ENCODE results near the gene ZBTB38.

The ZBTB38 gene

GRCh38 chr3:141386611-141387111, 18.4 kb downstream of the ZBTB38 start:
- DNase-seq (ENCODE audit: low read depth in 4 of 4, low spot score in 1 of 4): no peak

GRCh38 chr3:141387516-141387915, 19.2 kb downstream of the ZBTB38 start:
- DNase-seq (ENCODE audit: low read depth in 4 of 4, low spot score in 1 of 4): no peak

DNA sequence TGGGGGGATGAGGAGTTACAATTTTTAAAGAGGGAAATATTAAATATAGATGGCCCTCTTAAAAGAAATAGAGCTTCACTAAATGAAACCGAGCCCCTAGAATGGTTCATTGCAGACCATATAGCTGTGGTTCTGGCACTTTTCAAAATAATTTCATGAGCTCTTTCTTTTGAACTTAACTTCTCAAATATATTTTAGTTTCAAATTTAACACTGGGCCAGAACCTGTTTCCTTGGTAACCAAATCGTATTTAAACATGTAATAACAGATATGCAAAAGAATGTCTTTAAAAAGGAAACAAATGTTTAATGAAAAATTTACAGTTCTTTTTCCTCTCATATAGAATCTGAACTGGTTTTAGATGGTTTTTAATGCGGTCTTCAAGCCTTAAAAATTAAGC, 20.1 kb downstream of the ZBTB38 start:
- DNase-seq (ENCODE audit: low read depth in 4 of 4, low spot score in 1 of 4): no peak

DNA sequence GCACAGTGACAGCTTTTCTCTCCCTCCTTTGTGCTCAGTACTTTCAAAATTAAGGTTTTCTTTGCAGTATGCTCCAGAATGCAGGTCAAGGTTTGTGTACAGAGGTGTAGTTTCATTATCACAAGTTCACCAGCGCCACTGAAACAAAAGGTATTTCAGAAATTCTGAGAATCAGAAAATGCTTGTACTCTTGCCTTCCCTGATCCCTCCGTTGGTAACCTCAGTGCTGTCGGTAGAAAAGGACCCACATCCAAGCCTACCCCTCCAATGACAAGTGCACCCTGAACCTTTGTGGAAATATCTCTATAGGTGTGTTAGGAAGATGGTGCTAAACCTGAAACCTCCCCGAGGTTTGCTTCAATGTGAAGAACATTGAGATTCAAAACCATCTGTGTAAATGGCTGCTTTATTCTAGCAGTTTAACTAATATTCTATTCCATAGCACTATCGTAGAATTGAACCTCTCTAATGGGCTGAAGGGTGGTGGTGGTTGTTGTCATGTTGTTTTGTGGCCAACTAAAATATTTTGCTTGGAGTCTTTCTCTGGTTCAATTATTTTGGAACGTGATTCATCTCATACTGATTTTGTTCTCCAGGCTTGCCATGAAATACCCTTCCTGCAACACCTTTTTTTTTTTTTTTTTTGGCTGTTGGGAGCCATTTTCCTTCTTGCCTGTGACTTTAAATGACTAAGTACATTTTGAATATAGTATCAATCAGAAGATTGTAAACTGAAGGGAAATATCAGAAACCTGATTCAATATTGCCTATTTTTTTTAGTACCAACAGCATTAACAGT, 20.7 kb downstream of the ZBTB38 start:
- no peak for DNase-seq (ENCODE audit: low read depth in 4 of 4, low spot score in 1 of 4)

- no peak for DNase-seq (ENCODE audit: low read depth in 4 of 4, low spot score in 1 of 4)
Observed at GRCh38 chr3:141389703-141390102, 21.4 kb downstream of the ZBTB38 start.

DNA sequence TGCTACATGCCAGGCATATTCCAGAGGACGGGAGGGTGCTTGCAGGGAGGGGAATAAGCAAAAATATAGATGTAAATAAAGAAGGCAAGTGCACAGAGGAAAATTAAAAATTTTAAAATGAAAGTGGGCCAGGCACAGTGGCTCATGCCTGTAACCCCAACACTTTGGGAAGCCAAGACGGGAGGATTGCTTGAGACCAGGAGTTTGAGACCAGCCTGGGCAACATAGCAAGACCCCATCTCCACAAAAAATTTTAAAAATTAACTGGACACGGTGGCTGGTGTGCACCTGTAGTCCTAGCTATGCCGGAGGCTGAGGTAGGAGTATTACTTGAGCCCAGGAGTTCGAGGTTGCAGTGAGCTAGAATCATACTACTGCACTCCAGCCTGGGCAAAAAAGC, 22.4 kb downstream of the ZBTB38 start:
- DNase-seq (ENCODE audit: low read depth in 4 of 4, low spot score in 1 of 4): no peak

- DNase-seq (ENCODE audit: low read depth in 4 of 4, low spot score in 1 of 4): no peak
Observed at GRCh38 chr3:141391298-141391990, 23.1 kb downstream of the ZBTB38 start.

- no peak for DNase-seq (ENCODE audit: low read depth in 4 of 4, low spot score in 1 of 4)
Observed at GRCh38 chr3:141391991-141392316, 23.6 kb downstream of the ZBTB38 start.

GRCh38 chr3:141392416-141392815, 24.1 kb downstream of the ZBTB38 start:
- no peak for DNase-seq (ENCODE audit: low read depth in 4 of 4, low spot score in 1 of 4)

GRCh38 chr3:141392897-141393734, 24.8 kb downstream of the ZBTB38 start:
- no peak for DNase-seq (ENCODE audit: low read depth in 4 of 4, low spot score in 1 of 4)

DNA sequence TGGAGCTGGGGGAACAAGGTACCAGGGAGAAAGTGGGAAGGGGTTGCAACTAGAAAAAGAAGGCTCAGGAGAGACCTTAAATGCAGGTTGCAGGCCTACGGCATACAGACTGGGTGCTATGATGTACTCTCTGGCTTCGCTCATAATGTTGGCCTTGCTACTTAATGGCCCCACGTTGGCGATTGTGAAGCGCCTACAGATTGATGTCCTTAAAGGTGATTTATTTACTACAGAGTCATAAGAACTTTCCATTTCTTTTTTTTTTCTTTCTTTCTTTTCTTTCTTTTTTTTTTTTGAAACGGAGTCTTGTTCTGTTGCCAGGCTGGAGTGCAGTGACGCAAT, 25.4 kb downstream of the ZBTB38 start:
- DNase-seq (ENCODE audit: low read depth in 4 of 4, low spot score in 1 of 4): no peak

GRCh38 chr3:141394560-141394959, 26.3 kb downstream of the ZBTB38 start:
- DNase-seq (ENCODE audit: low read depth in 4 of 4, low spot score in 1 of 4): no peak

- DNase-seq (ENCODE audit: low read depth in 4 of 4, low spot score in 1 of 4): no peak
Observed at GRCh38 chr3:141395005-141395589, 26.8 kb downstream of the ZBTB38 start.

DNA sequence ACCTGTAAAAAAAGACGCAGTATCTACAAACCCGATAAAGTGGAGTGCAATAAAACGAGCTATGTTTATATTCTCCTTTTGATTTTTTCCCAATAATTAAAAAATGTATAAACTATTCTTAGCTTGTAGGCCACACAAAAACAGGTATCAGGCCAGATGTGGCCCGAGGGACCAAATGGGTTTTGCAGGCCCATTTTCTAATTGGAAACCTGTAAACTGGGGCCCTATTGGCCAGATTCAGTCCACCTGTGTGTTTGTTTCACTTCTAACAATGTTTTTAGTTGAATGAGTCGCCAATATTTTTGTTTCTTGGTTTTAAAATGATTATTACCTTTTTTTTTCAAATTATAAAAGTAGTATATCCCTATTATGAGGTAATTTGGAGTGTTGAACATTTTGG, 29.7 kb downstream of the ZBTB38 start:
- no peak for DNase-seq (ENCODE audit: low read depth in 4 of 4, low spot score in 1 of 4)

DNA sequence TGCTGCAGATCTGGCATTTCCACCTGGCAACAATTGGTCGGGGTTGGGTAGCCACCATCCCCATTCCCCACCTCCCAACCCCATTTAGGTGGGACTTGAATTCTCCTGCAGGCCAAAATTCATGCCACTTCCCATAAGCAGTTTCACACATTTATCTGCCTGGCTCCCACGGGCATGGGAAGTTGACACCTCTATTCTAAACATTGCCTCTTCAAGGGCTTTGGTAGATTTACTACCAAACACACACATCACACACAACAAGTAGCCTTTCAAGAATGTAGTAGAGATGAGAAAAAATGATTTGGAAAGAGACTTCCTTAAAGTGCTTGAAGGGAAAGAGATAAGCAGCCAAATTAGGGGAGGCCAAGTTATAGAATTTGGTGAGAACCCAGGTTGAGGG, 30.9 kb downstream of the ZBTB38 start:
- no peak for DNase-seq (ENCODE audit: low read depth in 4 of 4, low spot score in 1 of 4)

GRCh38 chr3:141400073-141400971, 32.0 kb downstream of the ZBTB38 start:
- DNase-seq (ENCODE audit: low read depth in 4 of 4, low spot score in 1 of 4): no peak

DNA sequence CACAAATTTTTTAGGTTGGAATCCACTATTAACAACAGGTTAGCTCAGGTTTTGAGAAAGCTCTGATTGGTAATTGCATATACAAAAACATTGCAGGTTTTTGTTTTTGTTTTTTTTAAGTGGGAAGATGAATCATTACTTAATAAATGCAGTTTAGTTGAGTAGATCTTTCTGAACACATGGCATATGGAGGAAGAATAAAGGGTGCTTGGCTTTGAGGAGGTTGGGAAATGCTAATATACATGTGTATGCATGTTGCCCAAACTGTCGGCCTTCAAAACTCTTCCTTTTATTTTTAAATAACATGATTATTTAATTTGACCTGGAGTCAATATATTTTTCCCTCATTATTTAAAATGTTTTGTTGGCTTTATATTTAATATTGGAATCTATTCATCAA, 32.8 kb downstream of the ZBTB38 start:
- no peak for DNase-seq (ENCODE audit: low read depth in 4 of 4, low spot score in 1 of 4)

DNA sequence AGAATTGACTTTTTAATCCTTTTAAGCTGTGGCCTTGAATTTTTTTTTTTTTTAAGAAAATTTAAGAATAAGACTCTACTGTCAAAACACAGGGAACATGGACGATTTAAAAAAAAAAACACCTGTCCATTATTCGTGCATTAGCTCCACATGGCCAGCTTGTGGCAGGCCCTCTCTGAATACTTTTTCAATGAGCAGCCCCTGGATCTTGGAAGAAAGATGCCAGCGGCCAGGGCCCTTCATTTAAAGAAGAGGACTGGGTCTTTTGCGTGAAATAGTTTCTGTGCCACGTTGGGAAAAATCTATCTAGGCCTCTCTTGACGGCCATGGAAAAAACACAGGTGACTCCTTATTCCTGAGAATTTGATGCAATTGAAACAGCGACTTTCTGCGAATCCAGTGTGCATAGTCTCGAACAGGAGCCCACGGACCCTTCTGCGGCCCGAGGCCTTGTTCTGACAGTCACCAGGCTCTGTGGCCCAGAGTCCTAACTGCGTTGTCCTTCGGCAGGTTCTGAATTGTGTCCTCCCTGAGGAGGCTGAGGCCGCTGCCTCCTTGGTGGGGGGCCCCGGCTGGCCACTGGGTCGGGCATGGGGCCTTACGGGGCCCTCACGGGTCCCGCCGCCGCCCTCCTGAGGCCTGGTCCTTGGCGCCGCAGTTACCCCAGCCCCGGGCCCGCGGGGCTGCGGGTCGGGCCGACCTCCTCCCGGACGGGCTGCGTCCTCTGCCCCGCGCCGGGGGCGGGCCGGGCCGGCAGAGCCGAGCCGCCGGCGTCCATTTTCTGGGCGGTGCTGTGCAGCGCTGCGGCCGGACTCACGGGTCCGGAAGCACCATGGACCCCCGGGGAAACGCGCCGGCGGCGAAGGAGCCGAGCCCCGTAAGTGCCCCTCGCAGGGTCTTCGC, 33.5 kb downstream of the ZBTB38 start:
- no peak for DNase-seq (ENCODE audit: low read depth in 4 of 4, low spot score in 1 of 4)

DNA sequence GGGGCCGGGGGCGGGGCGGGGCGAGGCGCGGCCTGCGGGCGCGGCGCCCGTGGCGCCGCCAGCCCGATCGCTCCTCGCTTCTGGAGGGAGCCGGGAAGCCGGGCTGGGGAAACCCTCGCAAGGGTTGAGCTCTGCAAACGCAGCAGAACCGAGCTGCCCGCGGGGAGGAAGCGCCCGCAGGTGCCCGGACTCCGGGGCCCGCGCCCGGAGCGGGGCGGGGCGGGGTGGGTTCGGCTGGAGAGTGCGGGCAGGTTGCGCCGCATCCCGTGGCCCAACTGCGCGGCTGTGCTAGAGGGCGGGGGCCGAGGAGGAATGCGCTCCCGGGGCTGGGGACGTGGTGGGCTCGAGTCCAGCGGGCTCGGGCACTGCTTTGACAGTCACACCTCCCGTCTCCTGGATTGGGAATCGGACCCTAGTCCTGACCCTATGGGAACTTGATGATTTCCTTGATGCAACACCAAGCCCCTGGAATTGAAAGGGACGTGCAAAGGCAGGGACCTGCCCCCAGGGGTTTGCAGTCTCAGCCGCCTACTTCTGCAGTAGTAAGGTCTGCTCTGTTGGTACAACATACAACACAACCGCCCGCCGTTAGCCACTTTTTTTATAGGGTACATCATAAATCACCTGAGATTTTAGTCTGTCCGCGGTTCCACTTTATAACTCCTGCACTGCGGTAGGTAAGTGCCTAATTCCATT, 34.3 kb downstream of the ZBTB38 start:
- peak in 2 of 4 experiments; percentile 24 to 25 for DNase-seq (ENCODE audit: low read depth in 4 of 4, low spot score in 1 of 4)
